ENCODE data around the gene DOC2A. TPM values are rescaled to one million over a fixed set of nuclear protein-coding genes. Genes with fewer than 3 reads are reported as not detected.

DOC2A gene
- total RNA-seq, 4 donors from 2014 or later, result 7.2 to 28.8 (median 9.7) TPM

DNA sequence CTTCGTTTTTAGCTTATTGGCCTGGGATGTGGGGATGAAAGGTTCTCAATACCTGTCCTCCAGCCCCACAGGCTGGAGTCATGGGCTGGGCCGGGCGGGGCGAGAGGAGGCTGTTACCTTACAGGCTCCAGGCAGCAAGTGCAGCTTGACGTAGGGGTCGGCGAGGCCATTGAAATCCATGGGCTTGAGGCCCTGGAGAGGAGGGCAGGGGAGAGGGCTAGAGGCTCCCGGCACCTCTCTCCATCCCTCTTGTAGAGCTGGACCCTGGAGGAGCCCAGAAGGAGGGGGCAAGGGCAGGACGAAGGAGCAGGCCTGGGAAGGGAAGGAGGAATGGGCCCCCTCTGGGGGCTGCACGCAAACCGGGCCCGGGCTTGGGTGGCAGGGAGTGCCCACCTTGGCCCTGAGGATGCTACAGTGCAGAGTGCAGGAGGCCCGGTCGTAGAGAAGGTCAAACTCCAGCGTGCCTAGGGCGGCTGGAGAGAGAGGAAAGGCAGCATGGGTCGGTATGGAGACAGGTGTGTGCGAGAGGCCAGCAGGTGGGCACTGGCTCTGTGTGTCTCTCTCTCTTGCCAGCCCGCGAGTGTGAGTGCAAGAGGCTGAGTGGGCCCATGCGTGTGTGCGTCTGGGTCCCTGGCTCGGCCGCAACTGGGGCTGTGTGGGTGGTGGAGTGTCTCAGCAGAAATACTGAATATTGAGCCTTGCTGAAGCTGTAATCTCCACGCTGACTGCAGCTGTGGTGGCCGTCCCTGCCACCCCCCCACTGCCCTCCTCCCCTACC, 1.6 kb downstream of the DOC2A start:
- Histone ChIP-seq H3K9me3 (no peaks in the 10 kb centered on the region), H3K36me3 (no peaks in the 10 kb centered on the region), H3K27me3 (peaks cover 42% of the 10 kb centered on the region), H3K4me3 (no peak overlapping the region), H3K4me1 (peaks cover 8 to 28% (median 23%) of the 10 kb centered on the region in 4 donors), H3K27ac (no peak overlapping the region)
- TF ChIP-seq POLR2AphosphoS5 (IDR thresholded peaks at IDR 0.05) (no peak), EP300 (IDR thresholded peaks at IDR 0.05; ENCODE audit: low read depth) (no peak), POLR2A (IDR thresholded peaks at IDR 0.05) (no peak)
- TF ChIP-seq, protein P1, sequence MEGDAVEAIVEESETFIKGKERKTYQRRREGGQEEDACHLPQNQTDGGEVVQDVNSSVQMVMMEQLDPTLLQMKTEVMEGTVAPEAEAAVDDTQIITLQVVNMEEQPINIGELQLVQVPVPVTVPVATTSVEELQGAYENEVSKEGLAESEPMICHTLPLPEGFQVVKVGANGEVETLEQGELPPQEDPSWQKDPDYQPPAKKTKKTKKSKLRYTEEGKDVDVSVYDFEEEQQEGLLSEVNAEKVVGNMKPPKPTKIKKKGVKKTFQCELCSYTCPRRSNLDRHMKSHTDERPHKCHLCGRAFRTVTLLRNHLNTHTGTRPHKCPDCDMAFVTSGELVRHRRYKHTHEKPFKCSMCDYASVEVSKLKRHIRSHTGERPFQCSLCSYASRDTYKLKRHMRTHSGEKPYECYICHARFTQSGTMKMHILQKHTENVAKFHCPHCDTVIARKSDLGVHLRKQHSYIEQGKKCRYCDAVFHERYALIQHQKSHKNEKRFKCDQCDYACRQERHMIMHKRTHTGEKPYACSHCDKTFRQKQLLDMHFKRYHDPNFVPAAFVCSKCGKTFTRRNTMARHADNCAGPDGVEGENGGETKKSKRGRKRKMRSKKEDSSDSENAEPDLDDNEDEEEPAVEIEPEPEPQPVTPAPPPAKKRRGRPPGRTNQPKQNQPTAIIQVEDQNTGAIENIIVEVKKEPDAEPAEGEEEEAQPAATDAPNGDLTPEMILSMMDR (IDR thresholded peaks at IDR 0.05), result no peak
- 41 to 43% methylated on average over 3 to 26 of the region's 26 CpGs for WGBS, 2 donors (ENCODE audit: low coverage in 1 of 2)
- in situ Hi-C loops (cut with MboI; ENCODE audit: low pct_ligation_motif_present in 1 of 4, low pct_unique_long_range_greater_than_20kb in 1 of 4, low sequenced_read_pairs in 3 of 4), result loop anchor here in 2 of 4 donors (25.0 kb wide), 2 partner anchors 147 to 322 kb away; partner anchors contain the start of genes CDIPT (in 2 of the 2) and QPRT (in 1 of the 2)
- intact Hi-C loops (cut with DNase I; ENCODE audit: low total_unique reads), result no loop called here
- DNase-seq, result no peak

DNA sequence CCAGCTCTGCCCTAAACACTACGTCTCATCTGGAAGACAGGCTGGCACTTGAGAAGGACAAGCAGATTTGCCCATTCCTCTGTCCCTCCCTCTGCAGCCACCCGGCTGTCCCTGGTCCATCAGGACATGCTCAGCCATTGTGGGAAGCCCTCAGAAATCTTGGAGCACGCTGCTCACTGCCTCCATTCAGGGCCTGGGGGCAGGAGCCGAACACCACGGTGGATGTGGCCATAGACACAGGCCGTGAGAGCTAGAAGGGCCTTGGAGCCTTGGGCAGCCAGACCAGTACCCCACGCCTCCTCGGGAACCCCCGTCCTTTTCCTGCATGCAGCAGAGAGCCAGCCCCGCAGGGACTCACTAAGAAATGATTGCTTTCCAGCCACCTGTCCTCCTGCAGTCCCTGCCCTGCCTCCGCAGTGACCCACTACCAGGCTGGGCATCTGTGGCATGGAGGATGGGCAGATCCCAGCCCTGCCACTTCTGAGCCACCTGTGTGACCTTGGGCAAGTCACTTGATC, 3.4 kb downstream of the DOC2A start:
- in situ Hi-C loops (cut with MboI; ENCODE audit: low pct_ligation_motif_present in 1 of 4, low pct_unique_long_range_greater_than_20kb in 1 of 4, low sequenced_read_pairs in 3 of 4), result loop anchor here in 2 of 4 donors (25.0 kb wide), 2 partner anchors 145 to 320 kb away; partner anchors contain the start of genes CDIPT (in 2 of the 2) and QPRT (in 1 of the 2)
- Histone ChIP-seq H3K4me3 (no peak overlapping the region), H3K4me1 (peaks cover 8 to 28% (median 23%) of the 10 kb centered on the region in 4 donors), H3K27ac (no peak overlapping the region), H3K36me3 (no peaks in the 10 kb centered on the region), H3K27me3 (peaks cover 38% of the 10 kb centered on the region), H3K9me3 (no peaks in the 10 kb centered on the region)
- intact Hi-C loops (cut with DNase I; ENCODE audit: low total_unique reads), result no loop called here
- TF ChIP-seq, protein P1 (IDR thresholded peaks at IDR 0.05), result no peak
- TF ChIP-seq EP300 (IDR thresholded peaks at IDR 0.05; ENCODE audit: low read depth) (no peak), POLR2A (IDR thresholded peaks at IDR 0.05) (no peak), POLR2AphosphoS5 (IDR thresholded peaks at IDR 0.05) (no peak)
- 78% methylated on average over 4 of the region's 11 CpGs; no CpG with 5 or more reads in 1 of the 2 donors for WGBS, 2 donors (ENCODE audit: low coverage in 1 of 2)
- no peak for DNase-seq

DNA sequence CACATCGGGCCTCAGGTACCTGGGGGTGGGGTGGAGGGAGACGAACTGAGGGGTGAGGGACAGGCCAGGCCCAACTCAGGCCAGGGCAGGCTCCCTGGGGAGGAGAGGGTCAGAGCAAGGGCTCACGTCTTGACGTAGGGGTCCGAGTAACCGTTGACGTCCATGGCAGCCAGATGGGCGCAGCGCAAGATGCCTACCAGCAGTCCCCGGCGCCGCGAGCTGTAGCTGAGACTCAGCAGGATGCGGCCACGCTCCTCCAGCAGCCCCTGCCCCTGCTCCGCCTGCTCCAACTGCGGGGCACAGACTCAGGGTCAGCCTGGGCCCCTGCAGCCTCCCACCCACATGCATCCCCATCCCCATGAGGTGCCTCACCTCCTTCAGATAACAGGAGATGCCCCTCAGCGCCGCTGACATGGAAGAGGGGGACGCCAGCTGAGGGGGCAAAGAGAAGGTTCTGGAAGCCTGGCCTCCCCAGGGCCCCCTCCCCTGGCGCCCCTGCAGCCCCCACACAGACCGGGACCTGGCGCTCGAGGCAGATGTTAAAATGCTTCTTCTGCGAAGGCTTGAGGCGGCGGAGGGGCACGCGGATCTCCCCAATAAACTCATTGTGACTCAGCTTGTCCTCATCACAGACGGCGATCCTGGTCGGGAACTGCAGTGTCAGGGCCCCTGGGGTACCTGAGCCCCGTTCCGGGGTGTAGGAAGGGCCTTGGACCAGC, 4.0 kb downstream of the DOC2A start:
- Histone ChIP-seq H3K4me3 (no peak overlapping the region), H3K36me3 (no peaks in the 10 kb centered on the region), H3K9me3 (no peaks in the 10 kb centered on the region), H3K4me1 (peaks cover 8 to 27% (median 23%) of the 10 kb centered on the region in 4 donors), H3K27ac (no peak overlapping the region), H3K27me3 (peaks cover 33% of the 10 kb centered on the region)
- TF ChIP-seq EP300 (IDR thresholded peaks at IDR 0.05; ENCODE audit: low read depth), result no peak
- TF ChIP-seq, protein P1 (IDR thresholded peaks at IDR 0.05), result no peak
- TF ChIP-seq POLR2AphosphoS5 (IDR thresholded peaks at IDR 0.05), result no peak
- no peak for TF ChIP-seq POLR2A (IDR thresholded peaks at IDR 0.05)
- in situ Hi-C loops (cut with MboI; ENCODE audit: low pct_ligation_motif_present in 1 of 4, low pct_unique_long_range_greater_than_20kb in 1 of 4, low sequenced_read_pairs in 3 of 4) (loop anchor here in 2 of 4 donors (25.0 kb wide), 2 partner anchors 145 to 320 kb away; partner anchors contain the start of genes CDIPT (in 2 of the 2) and QPRT (in 1 of the 2)), intact Hi-C loops (cut with DNase I; ENCODE audit: low total_unique reads) (no loop called here)
- no peak for DNase-seq
- WGBS, 2 donors (ENCODE audit: low coverage in 1 of 2), result 85% methylated on average over 34 of the region's 34 CpGs; no CpG with 5 or more reads in 1 of the 2 donors

DNA sequence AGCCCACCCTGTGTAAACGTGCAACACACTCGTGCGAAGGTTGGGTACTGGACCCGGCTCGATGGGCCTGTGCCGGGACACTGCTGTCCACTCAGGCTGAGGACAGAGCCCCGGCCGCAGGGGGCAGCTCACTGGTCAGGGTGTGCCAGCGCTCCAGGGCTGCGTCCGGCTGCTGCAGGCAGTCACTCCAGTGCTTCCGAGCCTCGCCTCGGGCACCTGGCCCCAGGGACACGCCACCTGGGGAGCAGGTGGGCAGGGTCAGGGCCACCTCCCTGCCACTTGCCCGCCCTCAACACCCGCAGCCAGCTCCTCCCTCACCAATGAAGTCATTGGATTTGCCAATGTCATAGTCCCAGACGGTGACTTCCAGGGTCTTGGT, 4.7 kb downstream of the DOC2A start:
- WGBS, 2 donors (ENCODE audit: low coverage in 1 of 2), result 56 to 83% methylated on average over 1 to 18 of the region's 18 CpGs
- Histone ChIP-seq H3K27me3 (peaks cover 25% of the 10 kb centered on the region), H3K4me3 (no peak overlapping the region), H3K36me3 (no peaks in the 10 kb centered on the region), H3K9me3 (no peaks in the 10 kb centered on the region), H3K27ac (no peak overlapping the region), H3K4me1 (peaks cover 8 to 20% (median 17%) of the 10 kb centered on the region in 4 donors)
- intact Hi-C loops (cut with DNase I; ENCODE audit: low total_unique reads) (no loop called here), in situ Hi-C loops (cut with MboI; ENCODE audit: low pct_ligation_motif_present in 1 of 4, low pct_unique_long_range_greater_than_20kb in 1 of 4, low sequenced_read_pairs in 3 of 4) (loop anchor here in 2 of 4 donors (25.0 kb wide), 2 partner anchors 144 to 319 kb away; partner anchors contain the start of genes CDIPT (in 2 of the 2) and QPRT (in 1 of the 2))
- DNase-seq, result no peak
- TF ChIP-seq POLR2AphosphoS5 (IDR thresholded peaks at IDR 0.05) (no peak), POLR2A (IDR thresholded peaks at IDR 0.05) (no peak), EP300 (IDR thresholded peaks at IDR 0.05; ENCODE audit: low read depth) (no peak)
- TF ChIP-seq, protein P1 (IDR thresholded peaks at IDR 0.05), result no peak
